ENCODE measurements around the gene OR52B2.

The OR52B2 gene

GRCh38 chr11:6170226-6170625, at the start of gene OR52B2:
Gene OR52B2 (minus strand): TSS chr11:6170326. CDS start chr11:6170326, 0 bp downstream.
- no peak for TF ChIP-seq CTCF (IDR thresholded peaks at IDR 0.05)

- TF ChIP-seq CTCF (IDR thresholded peaks at IDR 0.05), result no peak
These were observed 49.2 kb upstream of the OR52B2 start for GRCh38 chr11:6219359-6219758.

GRCh38 chr11:6217722-6218121, 47.6 kb upstream of the OR52B2 start:
- TF ChIP-seq CTCF (IDR thresholded peaks at IDR 0.05), result no peak

GRCh38 chr11:6216501-6216900, 46.4 kb upstream of the OR52B2 start:
- no peak for TF ChIP-seq CTCF (IDR thresholded peaks at IDR 0.05)

- no peak for TF ChIP-seq CTCF (IDR thresholded peaks at IDR 0.05)
These were observed 44.4 kb upstream of the OR52B2 start for GRCh38 chr11:6214530-6214929.

- TF ChIP-seq CTCF (IDR thresholded peaks at IDR 0.05), result no peak
These were observed 40.3 kb upstream of the OR52B2 start for GRCh38 chr11:6210274-6210955.

- TF ChIP-seq CTCF (IDR thresholded peaks at IDR 0.05), result no peak
These were observed 39.7 kb upstream of the OR52B2 start for GRCh38 chr11:6209801-6210200.
